C4-2B (cell line): ENCODE measurements around the gene MET.

Experiments used
- H3K27ac ChIP-seq: fragments of 450-650 bp; 2 replicates; pipeline ENCODE4 v1.5.1; 2017
- CTCF ChIP-seq: fragments of 450-650 bp; conservative IDR thresholded peaks from 2 replicates; pipeline ENCODE4 v1.5.1; 2017; ENCODE audit warnings: mild to moderate bottlenecking
- ZFX ChIP-seq: fragments of 450-650 bp; IDR thresholded peaks from 2 replicates; pipeline ENCODE4 v1.6.1; 2017

MET gene

GRCh38 chr7:116730097-116731022 lies 58.4 kb downstream of the MET start:
- no peak overlapping the region for H3K27ac ChIP-seq
- TF ChIP-seq CTCF (no peak), ZFX (no peak)

- TF ChIP-seq ZFX, result no peak
- TF ChIP-seq CTCF, result no peak
- no peak overlapping the region for H3K27ac ChIP-seq
Measured at GRCh38 chr7:116731023-116731395, 59.0 kb downstream of the MET start.

- TF ChIP-seq ZFX (no peak), CTCF (no peak)
- H3K27ac ChIP-seq, result no peak overlapping the region
Measured at GRCh38 chr7:116731445-116732335, 59.7 kb downstream of the MET start.

GRCh38 chr7:116732788-116733694 lies 61.0 kb downstream of the MET start:
- no peak overlapping the region for H3K27ac ChIP-seq

GRCh38 chr7:116733924-116734580 lies 62.1 kb downstream of the MET start:
- TF ChIP-seq CTCF, result no peak
- TF ChIP-seq ZFX, result no peak
- H3K27ac ChIP-seq, result no peak overlapping the region

More at GRCh38 chr7:116732788-116733694, 61.0 kb downstream of the MET start:
- TF ChIP-seq CTCF, result no peak
- TF ChIP-seq ZFX, result no peak

- no peak for TF ChIP-seq ZFX
- TF ChIP-seq CTCF, result no peak
- H3K27ac ChIP-seq, result no peak overlapping the region
Measured at GRCh38 chr7:116734710-116735109, 62.7 kb downstream of the MET start.
